CD4-positive, CD25-positive, alpha-beta regulatory T cell (primary cell): ENCODE data around the gene STX8. TPM values are rescaled to one million over a fixed set of nuclear protein-coding genes. Genes with fewer than 3 reads are reported as not detected.

Experiments
- ATAC-seq, 2 donors: fragments of 150-1000 bp; cut with Tn5 transposase; one replicate each; pipeline ENCODE4 v1.10.0; 2021; ENCODE audit warnings: low read depth in 2 of 2, moderate number of reproducible peaks in 2 of 2, moderate library complexity in 1 of 2
- DNase-seq, 3 donors: peaks; one replicate each; pipeline versions ENCODE4 v3.0.0 to v3.0.0-alpha.2; 2012 to 2022; ENCODE audit warnings: mixed read lengths in 1 of 3
- H3K27ac ChIP-seq: one replicate; pipeline ENCODE4 v1.7.0; 2013; ENCODE audit warnings: mild to moderate bottlenecking, low read length; ENCODE audit not compliant: insufficient read depth, poor library complexity, severe bottlenecking
- H3K27me3 ChIP-seq: one replicate; pipeline ENCODE4 v1.7.0; 2013; ENCODE audit warnings: low read length; ENCODE audit not compliant: control insufficient read depth, insufficient read depth
- H3K36me3 ChIP-seq: one replicate; pipeline ENCODE4 v1.7.0; 2013; ENCODE audit warnings: mild to moderate bottlenecking, low read length, moderate library complexity; ENCODE audit not compliant: control insufficient read depth, insufficient read depth
- H3K4me1 ChIP-seq: 2 replicates; pipeline ENCODE4 v1.7.0; 2013; ENCODE audit warnings: mild to moderate bottlenecking, low read length; ENCODE audit not compliant: insufficient read depth, control insufficient read depth, poor library complexity, severe bottlenecking
- H3K4me3 ChIP-seq: one replicate; pipeline ENCODE4 v1.7.0; 2013; ENCODE audit warnings: low read depth, mild to moderate bottlenecking, low read length, moderate library complexity
- H3K9me3 ChIP-seq, 2 experiments: 1 replicate in 1 of 2; 2 replicates in 1 of 2; pipeline ENCODE4 v1.7.0; 2013; ENCODE audit warnings: low read length in 2 of 2, mild to moderate bottlenecking in 1 of 2, moderate library complexity in 1 of 2; ENCODE audit not compliant: control insufficient read depth in 2 of 2
- H3K27ac Mint-ChIP-seq, 3 donors: one replicate each; pipeline ENCODE4 v1.8.0; 2020 to 2022; ENCODE audit warnings: mild to moderate bottlenecking in 3 of 3, mixed read lengths in 3 of 3, moderate library complexity in 2 of 3
- H3K27me3 Mint-ChIP-seq: one replicate; pipeline ENCODE4 v1.8.0; 2022; ENCODE audit warnings: mild to moderate bottlenecking, mixed read lengths
- H3K36me3 Mint-ChIP-seq: one replicate; pipeline ENCODE4 v1.8.0; 2020; ENCODE audit warnings: mixed read lengths
- H3K4me1 Mint-ChIP-seq, 4 donors: one replicate each; pipeline ENCODE4 v1.8.0; 2020 to 2022; ENCODE audit warnings: mixed read lengths in 4 of 4, mild to moderate bottlenecking in 1 of 4
- H3K4me3 Mint-ChIP-seq, 4 donors: one replicate each; pipeline ENCODE4 v1.8.0; 2020 to 2022; ENCODE audit warnings: mild to moderate bottlenecking in 4 of 4, mixed read lengths in 4 of 4, moderate library complexity in 3 of 4
- H3K9me3 Mint-ChIP-seq, 7 donors: one replicate each; pipeline ENCODE4 v1.8.0; 2020 to 2022; ENCODE audit warnings: mixed read lengths in 7 of 7, mild to moderate bottlenecking in 3 of 7, moderate library complexity in 2 of 7
- polyA plus RNA-seq, 4 donors: library from polyadenylated mRNA; unstranded; fragments of 300-500 nt; fragmentation: Illumina TruSeq; gene quantifications; one replicate each; pipeline ENCODE4 v1.2.3, GENCODE V29; 2021
- total RNA-seq: library from RNA; stranded (reverse); gene quantifications from one replicate; pipeline ENCODE4 v1.2.3, GENCODE V29; 2022

Gene STX8
- total and polyA plus RNA-seq, 5 donors from 2014 or later = 83.7 to 214 (median 170) TPM

DNA sequence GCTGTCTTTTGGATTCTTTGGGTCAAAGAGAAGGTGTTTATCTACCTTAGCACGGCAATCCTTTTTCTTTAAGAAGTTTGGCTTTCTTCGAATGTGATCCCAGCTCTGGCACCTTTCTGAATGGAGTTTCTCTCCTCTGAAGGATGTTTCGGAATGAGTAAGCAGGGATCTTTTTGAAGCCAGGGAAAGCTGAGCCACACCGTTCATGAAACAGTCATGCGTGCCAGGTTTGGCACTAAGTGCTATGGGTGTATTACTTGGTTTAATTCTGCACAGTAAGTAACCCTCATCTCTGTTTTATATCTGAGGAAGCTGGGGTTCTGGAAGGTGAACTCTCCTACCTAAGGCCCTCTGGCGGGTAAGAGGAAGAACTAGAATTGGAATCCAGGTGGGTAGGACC is 319.8 kb downstream of the STX8 start:
- no peak overlapping the region for H3K4me3 Mint-ChIP-seq
- Histone ChIP-seq H3K36me3 (no peaks in the 10 kb centered on the region), H3K9me3 (no peaks in the 10 kb centered on the region), H3K4me1 (peaks cover 5% of the 10 kb centered on the region), H3K4me3 (no peak overlapping the region), H3K27me3 (no peaks in the 10 kb centered on the region), H3K27ac (no peak overlapping the region)
- no peaks in the 10 kb centered on the region for H3K9me3 Mint-ChIP-seq
- H3K27me3 Mint-ChIP-seq = no peaks in the 10 kb centered on the region
- H3K4me1 Mint-ChIP-seq = peaks cover 0 to 17% (median 10%) of the 10 kb centered on the region in 4 donors
- H3K27ac Mint-ChIP-seq = no peak overlapping the region
- peaks cover 26% of the 10 kb centered on the region for H3K36me3 Mint-ChIP-seq
- ATAC-seq (no peak), DNase-seq (no peak)

DNA sequence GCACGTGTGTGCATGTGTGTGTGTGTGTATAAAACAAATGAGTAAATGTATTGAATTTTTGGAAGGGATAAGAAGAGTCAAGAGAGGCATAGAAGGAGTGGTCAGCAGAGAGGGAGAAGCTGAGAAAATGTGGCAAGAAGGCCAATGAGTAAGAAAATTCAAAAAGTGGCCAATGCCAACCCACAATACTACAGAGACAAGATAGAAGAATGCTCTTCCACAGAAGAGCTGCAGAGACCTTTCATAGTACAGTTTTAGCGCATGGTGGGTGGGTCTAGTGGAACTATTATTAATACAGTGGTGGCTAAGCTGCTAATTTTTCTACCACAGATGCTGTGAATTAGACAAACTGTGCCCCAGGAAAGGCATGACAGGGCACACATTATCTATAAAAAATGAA is 320.8 kb downstream of the STX8 start:
- H3K4me3 Mint-ChIP-seq = no peak overlapping the region
- no peak overlapping the region for H3K27ac Mint-ChIP-seq
- H3K9me3 Mint-ChIP-seq = no peaks in the 10 kb centered on the region

DNA sequence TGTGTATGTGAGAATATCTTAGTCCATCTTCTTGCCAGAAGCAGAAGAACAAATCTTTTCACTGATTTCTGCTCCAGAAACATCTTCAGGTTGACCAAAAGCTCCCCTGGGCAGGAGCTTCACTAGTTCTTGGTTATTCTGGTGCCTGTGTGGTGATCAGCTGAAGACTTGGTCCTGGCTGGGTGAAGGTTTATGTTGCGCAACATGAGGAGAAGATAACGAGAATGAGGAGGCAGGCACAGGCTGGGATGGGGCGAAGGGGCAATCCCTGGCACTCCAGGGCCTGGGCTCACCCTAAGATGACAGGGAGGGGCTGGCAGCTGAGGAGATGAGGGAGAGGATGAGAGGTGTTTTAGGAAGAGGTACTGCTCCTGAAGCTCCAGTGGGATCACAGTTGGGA is 322.3 kb downstream of the STX8 start:
- ATAC-seq (no peak), DNase-seq (no peak)
- Mint-ChIP-seq H3K36me3 (peaks cover 28% of the 10 kb centered on the region), H3K4me3 (no peak overlapping the region), H3K27me3 (no peaks in the 10 kb centered on the region), H3K4me1 (peaks cover 0 to 15% (median 10%) of the 10 kb centered on the region in 4 donors), H3K9me3 (no peaks in the 10 kb centered on the region), H3K27ac (peak overlapping the region in 2 of 3 donors; percentile 64 to 82)
- H3K27me3 ChIP-seq = no peaks in the 10 kb centered on the region
- peaks cover 5% of the 10 kb centered on the region for H3K4me1 ChIP-seq
- H3K36me3 ChIP-seq = peaks cover 2% of the 10 kb centered on the region
- no peak overlapping the region for H3K4me3 ChIP-seq
- no peaks in the 10 kb centered on the region for H3K9me3 ChIP-seq
- H3K27ac ChIP-seq = no peak overlapping the region

More for the DNA sequence above, 320.8 kb downstream of the STX8 start:
- Histone ChIP-seq H3K27ac (no peak overlapping the region), H3K27me3 (no peaks in the 10 kb centered on the region), H3K36me3 (no peaks in the 10 kb centered on the region), H3K9me3 (no peaks in the 10 kb centered on the region), H3K4me1 (peaks cover 5% of the 10 kb centered on the region), H3K4me3 (no peak overlapping the region)
- ATAC-seq = no peak
- DNase-seq = no peak
- Mint-ChIP-seq H3K4me1 (peaks cover 0 to 17% (median 10%) of the 10 kb centered on the region in 4 donors), H3K36me3 (peaks cover 26% of the 10 kb centered on the region), H3K27me3 (no peaks in the 10 kb centered on the region)

GRCh38 chr17:9251273-9251672 is 324.3 kb downstream of the STX8 start:
- H3K27ac Mint-ChIP-seq = peak overlapping the region in 1 of 3 donors; percentile 49
- Histone ChIP-seq H3K9me3 (no peaks in the 10 kb centered on the region), H3K36me3 (peaks cover 2% of the 10 kb centered on the region), H3K27me3 (no peaks in the 10 kb centered on the region), H3K27ac (no peak overlapping the region), H3K4me3 (no peak overlapping the region), H3K4me1 (peaks cover 5% of the 10 kb centered on the region)
- H3K36me3 Mint-ChIP-seq = peaks cover 26% of the 10 kb centered on the region
- DNase-seq (no peak), ATAC-seq (no peak)
- H3K4me1 Mint-ChIP-seq = peaks cover 0 to 12% (median 10%) of the 10 kb centered on the region in 4 donors
- no peaks in the 10 kb centered on the region for H3K27me3 Mint-ChIP-seq
- no peak overlapping the region for H3K4me3 Mint-ChIP-seq
- no peaks in the 10 kb centered on the region for H3K9me3 Mint-ChIP-seq

- H3K36me3 ChIP-seq = peaks cover 2% of the 10 kb centered on the region
- H3K4me3 ChIP-seq = no peak overlapping the region
- ATAC-seq = no peak
- H3K4me1 ChIP-seq = peaks cover 5% of the 10 kb centered on the region
- Mint-ChIP-seq H3K4me1 (peaks cover 0 to 12% (median 10%) of the 10 kb centered on the region in 4 donors), H3K4me3 (no peak overlapping the region), H3K27ac (peak overlapping the region in 1 of 3 donors; percentile 88), H3K27me3 (no peaks in the 10 kb centered on the region), H3K36me3 (peaks cover 24% of the 10 kb centered on the region), H3K9me3 (no peaks in the 10 kb centered on the region)
- no peak overlapping the region for H3K27ac ChIP-seq
- DNase-seq = no peak
- H3K9me3 ChIP-seq = no peaks in the 10 kb centered on the region
- no peaks in the 10 kb centered on the region for H3K27me3 ChIP-seq
These were observed 326.2 kb downstream of the STX8 start for GRCh38 chr17:9249245-9249953.

GRCh38 chr17:9247401-9247938 is 328.1 kb downstream of the STX8 start:
- no peak overlapping the region for H3K27ac ChIP-seq
- Mint-ChIP-seq H3K36me3 (peaks cover 12% of the 10 kb centered on the region), H3K27ac (no peak overlapping the region), H3K4me3 (no peak overlapping the region), H3K27me3 (no peaks in the 10 kb centered on the region), H3K9me3 (no peaks in the 10 kb centered on the region), H3K4me1 (peaks cover 0 to 2% (median under 1%) of the 10 kb centered on the region in 4 donors)
- DNase-seq (no peak), ATAC-seq (no peak)
- no peaks in the 10 kb centered on the region for H3K9me3 ChIP-seq
- no peak overlapping the region for H3K4me3 ChIP-seq
- no peaks in the 10 kb centered on the region for H3K4me1 ChIP-seq
- H3K36me3 ChIP-seq = peaks cover 2% of the 10 kb centered on the region
- H3K27me3 ChIP-seq = no peaks in the 10 kb centered on the region

- H3K4me3 ChIP-seq = no peak overlapping the region
- Mint-ChIP-seq H3K36me3 (peaks cover 7% of the 10 kb centered on the region), H3K27me3 (no peaks in the 10 kb centered on the region), H3K4me3 (peak overlapping the region in 1 of 4 donors; percentile 36), H3K4me1 (peaks cover 0 to 17% (median 3%) of the 10 kb centered on the region in 4 donors), H3K27ac (no peak overlapping the region), H3K9me3 (no peaks in the 10 kb centered on the region)
- no peaks in the 10 kb centered on the region for H3K9me3 ChIP-seq
- no peak for ATAC-seq
- peaks cover 7% of the 10 kb centered on the region for H3K4me1 ChIP-seq
- H3K36me3 ChIP-seq = peaks cover 2% of the 10 kb centered on the region
- no peak for DNase-seq
- H3K27ac ChIP-seq = no peak overlapping the region
- H3K27me3 ChIP-seq = no peaks in the 10 kb centered on the region
These were observed 331.3 kb downstream of the STX8 start for GRCh38 chr17:9244066-9245052.
